D721Med (cell line): ENCODE measurements around the gene PNMA6E.

Experiments
- DNase-seq: peaks from one replicate; pipeline ENCODE4 v3.0.0; 2011; ENCODE audit warnings: low spot score; ENCODE audit not compliant: insufficient read length
- FAIRE-seq: peaks from 2 replicates; lab custom pipeline; 2011; peaks lifted over from hg19 to GRCh38; lab: Jason Lieb, UNC
- CTCF ChIP-seq: IDR thresholded peaks from 2 replicates; pipeline ENCODE4 v1.5.1; 2012; ENCODE audit warnings: mild to moderate bottlenecking, control low read depth; ENCODE audit not compliant: insufficient read depth; ENCODE audit errors: missing control alignments

Gene PNMA6E

GRCh38 chrX:153411988-153412574, 10.9 kb upstream of the PNMA6E start:
- FAIRE-seq, result no peak
- no peak for DNase-seq
- TF ChIP-seq CTCF, result no peak

- TF ChIP-seq CTCF, result no peak
- FAIRE-seq, result no peak
- peak; percentile 35 for DNase-seq
These were observed 10.3 kb upstream of the PNMA6E start, which contains the start of gene ZFP92 for GRCh38 chrX:153411255-153411987. Gene ZFP92 (plus strand): TSS chrX:153411472. CDS start chrX:153418323, 6,851 bp downstream.

- TF ChIP-seq CTCF, result no peak
- DNase-seq (no peak), FAIRE-seq (no peak)
These were observed 9.7 kb upstream of the PNMA6E start for GRCh38 chrX:153410888-153411254.

GRCh38 chrX:153410373-153410772, 9.2 kb upstream of the PNMA6E start:
- TF ChIP-seq CTCF, result no peak
- no peak for DNase-seq
- no peak for FAIRE-seq

- FAIRE-seq, result no peak
- TF ChIP-seq CTCF, result no peak
- no peak for DNase-seq
These were observed 8.4 kb upstream of the PNMA6E start for GRCh38 chrX:153409414-153410101.

GRCh38 chrX:153408871-153409351, 7.8 kb upstream of the PNMA6E start:
- no peak for TF ChIP-seq CTCF
- FAIRE-seq (no peak), DNase-seq (no peak)

GRCh38 chrX:153408221-153408721, 7.1 kb upstream of the PNMA6E start:
- no peak for FAIRE-seq
- DNase-seq, result no peak
- no peak for TF ChIP-seq CTCF
